H1 (cell line): ENCODE data around the gene RMDN2. TPM values are rescaled to one million over a fixed set of nuclear protein-coding genes. Genes with fewer than 3 reads are reported as not detected.

Source experiments
- CTCF ChIA-PET: fragments of 300-600 bp; sonication (Branson Sonifier 250); formaldehyde crosslinking; loops from one replicate; lab custom pipeline; 2021; ENCODE audit not compliant: partially characterized antibody; lab: Charles Lee
- POLR2A ChIA-PET: fragments of 300-600 bp; sonication (Branson Sonifier 250); formaldehyde crosslinking; loops from one replicate; lab custom pipeline; 2021; ENCODE audit warnings: inconsistent platforms; ENCODE audit not compliant: partially characterized antibody; lab: Charles Lee
- DNase-seq, 2 experiments: peaks; one replicate each; pipeline versions ENCODE4 v3.0.0 to v3.0.0-alpha.2; 2010 to 2022; ENCODE audit warnings: low spot score in 2 of 2, low read depth in 1 of 2, mixed read lengths in 1 of 2
- FAIRE-seq: peaks from 2 replicates; lab custom pipeline; 2011; peaks lifted over from hg19 to GRCh38; lab: Jason Lieb, UNC
- H2AFZ ChIP-seq: 2 replicates; pipeline ENCODE4 v1.8.1; 2012; ENCODE audit warnings: low read length, inconsistent platforms
- H2AK5ac ChIP-seq: 2 replicates; pipeline ENCODE4 v1.6.1; 2013; ENCODE audit warnings: low read depth, low read length
- H2BK120ac ChIP-seq: replicated peaks from 2 replicates; pipeline ENCODE3; 2013; ENCODE audit warnings: low read depth, low read length, inconsistent platforms
- H2BK12ac ChIP-seq: 2 replicates; pipeline ENCODE4 v1.6.1; 2013; ENCODE audit warnings: low read depth, low read length
- H2BK15ac ChIP-seq: 2 replicates; pipeline ENCODE4 v1.6.1; 2013; ENCODE audit warnings: low read length
- H2BK20ac ChIP-seq: 2 replicates; pipeline ENCODE4 v1.6.1; 2013; ENCODE audit warnings: low read length
- H2BK5ac ChIP-seq: 2 replicates; pipeline ENCODE4 v1.6.1; 2013; ENCODE audit warnings: low read depth, low read length
- H3K14ac ChIP-seq: 2 replicates; pipeline ENCODE4 v1.6.1; 2013; ENCODE audit warnings: inconsistent platforms; ENCODE audit not compliant: insufficient read length
- H3K18ac ChIP-seq: 2 replicates; pipeline ENCODE4 v1.6.1; 2013; ENCODE audit warnings: low read length; ENCODE audit errors: extremely low read depth
- H3K23ac ChIP-seq: 2 replicates; pipeline ENCODE4 v1.6.1; 2013; ENCODE audit warnings: inconsistent platforms; ENCODE audit not compliant: insufficient read length
- H3K23me2 ChIP-seq: 2 replicates; pipeline ENCODE4 v1.6.1; 2013; ENCODE audit warnings: low read depth, low read length
- H3K27ac ChIP-seq: 2 replicates; pipeline ENCODE4 v1.6.1; 2011; ENCODE audit warnings: low read depth, low read length, inconsistent platforms
- H3K27me3 ChIP-seq, 4 experiments: replicated peaks in 1 of 4; 1 replicate in 1 of 4; 2 replicates in 3 of 4; pipeline versions ENCODE4 v1.6.1 to v1.8.1; 2011 to 2013; ENCODE audit warnings: low read length in 3 of 4, mild to moderate bottlenecking in 3 of 4, inconsistent platforms in 2 of 4, mixed read lengths in 2 of 4, moderate library complexity in 1 of 4; ENCODE audit not compliant: control insufficient read depth in 3 of 4, insufficient read depth in 3 of 4; ENCODE audit errors: extremely low read depth in 1 of 4
- H3K36me3 ChIP-seq, 4 experiments: 2 replicates each; pipeline versions ENCODE4 v1.6.1 to v1.8.1; 2011 to 2013; ENCODE audit warnings: mild to moderate bottlenecking in 4 of 4, low read length in 3 of 4, moderate library complexity in 2 of 4, control low read depth in 1 of 4, inconsistent platforms in 1 of 4; ENCODE audit not compliant: insufficient read depth in 4 of 4, control insufficient read depth in 2 of 4
- H3K4ac ChIP-seq: replicated peaks from 2 replicates; pipeline ENCODE3; 2013; ENCODE audit warnings: low read length, low read depth, mixed read lengths, inconsistent platforms; ENCODE audit not compliant: insufficient read length
- H3K4me1 ChIP-seq, 4 experiments: replicated peaks in 1 of 4; 1 replicate in 1 of 4; 2 replicates in 3 of 4; pipeline versions ENCODE4 v1.6.1 to v1.8.1; 2011 to 2013; ENCODE audit warnings: low read length in 3 of 4, inconsistent platforms in 2 of 4, mixed read lengths in 1 of 4; ENCODE audit not compliant: insufficient read depth in 4 of 4, control insufficient read depth in 3 of 4
- H3K4me2 ChIP-seq, 2 experiments: 2 replicates each; pipeline versions ENCODE4 v1.6.1 to v1.8.1; 2011 to 2013; ENCODE audit warnings: low read depth in 2 of 2, low read length in 2 of 2, control low read depth in 1 of 2, inconsistent platforms in 1 of 2, mild to moderate bottlenecking in 1 of 2; ENCODE audit not compliant: insufficient read depth in 1 of 2
- H3K4me3 ChIP-seq, 4 experiments: fragments of 200-600, 300-600 bp in 1 of 4; sonication (generic), shearing (Covaris generic), sonication (Bioruptor Twin) in 1 of 4; 2 replicates each; pipeline versions ENCODE4 v1.5.1 to v1.8.1; 2011 to 2016; ENCODE audit warnings: low read length in 4 of 4, low read depth in 3 of 4, control low read depth in 2 of 4, inconsistent platforms in 2 of 4, mild to moderate bottlenecking in 2 of 4, mixed read lengths in 1 of 4, moderate library complexity in 1 of 4; ENCODE audit not compliant: insufficient read depth in 2 of 4; ENCODE audit errors: extremely low read depth in 1 of 4
- H3K56ac ChIP-seq: replicated peaks from 2 replicates; pipeline ENCODE3; 2013; ENCODE audit warnings: low read depth, mild to moderate bottlenecking, mixed read lengths, low read length, inconsistent platforms; ENCODE audit not compliant: insufficient read length
- H3K79me1 ChIP-seq: 2 replicates; pipeline ENCODE4 v1.6.1; 2013; ENCODE audit warnings: low read depth, low read length, control low read depth
- H3K79me2 ChIP-seq, 2 experiments: 2 replicates each; pipeline versions ENCODE4 v1.6.1 to v1.8.1; 2012 to 2013; ENCODE audit warnings: low read length in 2 of 2, mild to moderate bottlenecking in 2 of 2, inconsistent platforms in 1 of 2; ENCODE audit not compliant: insufficient read depth in 2 of 2, control insufficient read depth in 1 of 2
- H3K9ac ChIP-seq, 4 experiments: replicated peaks in 1 of 4; 1 replicate in 1 of 4; 2 replicates in 3 of 4; pipeline versions ENCODE4 v1.6.1 to v1.8.1; 2011 to 2013; ENCODE audit warnings: low read depth in 3 of 4, low read length in 3 of 4, control low read depth in 2 of 4, mild to moderate bottlenecking in 2 of 4, moderate library complexity in 2 of 4, inconsistent platforms in 1 of 4; ENCODE audit errors: extremely low read depth in 1 of 4
- H3K9me3 ChIP-seq, 2 experiments: 2 replicates each; pipeline versions ENCODE4 v1.6.1 to v1.8.1; 2012 to 2013; ENCODE audit warnings: mild to moderate bottlenecking in 2 of 2, moderate library complexity in 2 of 2, control low read depth in 1 of 2, inconsistent platforms in 1 of 2, low read depth in 1 of 2, low read length in 1 of 2, mixed read lengths in 1 of 2; ENCODE audit not compliant: insufficient read depth in 2 of 2
- H4K20me1 ChIP-seq, 2 experiments: replicated peaks in 1 of 2; 2 replicates each; pipeline versions ENCODE3 to v1.8.1; 2011 to 2013; ENCODE audit warnings: inconsistent platforms in 2 of 2, low read length in 2 of 2, mild to moderate bottlenecking in 1 of 2; ENCODE audit not compliant: insufficient read depth in 2 of 2, control insufficient read depth in 1 of 2
- H4K5ac ChIP-seq: 2 replicates; pipeline ENCODE4 v1.6.1; 2013; ENCODE audit warnings: low read length, low read depth, mixed read lengths, inconsistent platforms; ENCODE audit not compliant: insufficient read length
- H4K8ac ChIP-seq: 2 replicates; pipeline ENCODE4 v1.8.0; 2013; ENCODE audit warnings: mild to moderate bottlenecking, moderate library complexity, low read length, inconsistent platforms; ENCODE audit not compliant: insufficient read depth; ENCODE audit errors: extremely low read depth
- H4K91ac ChIP-seq: replicated peaks from 2 replicates; pipeline ENCODE3; 2013; ENCODE audit warnings: low read length, mixed read lengths, inconsistent platforms; ENCODE audit not compliant: insufficient read length
- CHD2 ChIP-seq: IDR thresholded peaks from 2 replicates; pipeline ENCODE4 v1.6.1; 2012; ENCODE audit warnings: low read length, improper control_type of control experiment
- JUN ChIP-seq: IDR thresholded peaks from 2 replicates; pipeline ENCODE4 v1.6.1; 2011; ENCODE audit warnings: low read depth, mild to moderate bottlenecking, improper control_type of control experiment, low read length
- POLR2AphosphoS5 ChIP-seq: IDR thresholded peaks from 2 replicates; pipeline ENCODE4 v1.6.1; 2011; ENCODE audit warnings: low read depth, low read length
- SIN3A ChIP-seq, 2 experiments: IDR thresholded peaks in 1 of 2; conservative IDR thresholded peaks in 1 of 2; 2 replicates each; pipeline ENCODE4 v1.6.1; 2011 to 2012; ENCODE audit warnings: low read length in 2 of 2, improper control_type of control experiment in 1 of 2, low read depth in 1 of 2, mild to moderate bottlenecking in 1 of 2
- TEAD4 ChIP-seq: IDR thresholded peaks from 2 replicates; pipeline ENCODE4 v1.6.1; 2012; ENCODE audit warnings: low read depth, low read length, inconsistent platforms, mixed read lengths
- WGBS, 2 experiments: shearing (Covaris generic) in 1 of 2; methylation state at CpG; one replicate each; pipeline versions ENCODE4 v1.1.6 to v1.1.7; 2013 to 2015; ENCODE audit warnings: low lambda C conversion rate in 2 of 2, mixed read lengths in 2 of 2, inconsistent platforms in 1 of 2, low coverage in 1 of 2, missing lambda C conversion rate in 1 of 2; ENCODE audit not compliant: insufficient replicate concordance in 2 of 2, insufficient coverage in 1 of 2, insufficient read length in 1 of 2; ENCODE audit errors: extremely low coverage in 1 of 2, missing lambda C conversion rate in 1 of 2; 5-methylcytosine and 5-hydroxymethylcytosine counted together
- polyA plus RNA-seq, 7 experiments: library from polyadenylated mRNA; depleted of rRNA in 3 of 7; stranded (reverse) in 5 of 7; unstranded in 2 of 7; fragments of >200 nt in 5 of 7; fragments of 200-250 nt in 2 of 7; gene quantifications; 1 replicate in 5 of 7; 2 replicates in 1 of 7; 4 replicates in 1 of 7; pipeline versions ENCODE4 v1.2.1 to v1.2.3, GENCODE V29; 2011 to 2013; ENCODE audit warnings: missing spikeins in 2 of 7, mixed read lengths in 2 of 7
- total RNA-seq: library from RNA; stranded (reverse); fragmentation: NEBNext Ultra II Directional; extraction: Animal tissue kit (Norgen Biotek cat#: 25700); gene quantifications from 2 replicates; pipeline ENCODE4 v1.2.1, GENCODE V29; 2021
- TF ChIP-seq, protein P1 (sequence below): IDR thresholded peaks from 2 replicates; pipeline ENCODE4 v1.6.1; 2012; ENCODE audit warnings: low read length, inconsistent platforms

RMDN2 gene
- total and polyA plus RNA-seq, 2 of the 8 experiments (the other 6 are each of a cell fraction or from before 2014, with no cell fraction given) = 0.53 to 3.0 TPM

DNA sequence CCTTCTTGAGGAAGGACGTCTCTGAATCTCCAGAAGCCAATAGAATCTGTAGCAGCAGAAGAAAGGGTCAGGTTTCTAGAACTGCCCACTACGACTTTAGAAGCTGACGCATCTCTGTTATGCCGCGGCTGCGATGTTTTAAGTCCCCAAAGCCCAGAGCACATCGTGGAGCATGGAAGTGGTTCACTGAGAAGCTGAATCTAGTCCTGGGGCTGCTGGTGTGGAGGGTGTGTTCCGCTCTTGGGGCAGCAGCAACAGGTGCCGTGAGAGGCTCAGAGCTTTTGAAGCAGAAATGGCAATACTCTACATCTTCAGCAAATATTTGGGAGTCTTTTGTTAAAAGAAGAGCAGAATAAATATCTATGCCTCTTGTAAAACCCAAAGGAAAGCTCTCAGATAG lies 48.9 kb upstream of the RMDN2 start:
- WGBS, 2 experiments = 84% methylated on average over 9 of the region's 9 CpGs; no CpG with 5 or more reads in 1 of the 2 experiments
- Histone ChIP-seq H2BK12ac (0 out of 2 replicates have a peak overlapping the region, but pooled peaks have one; percentile 7), H2BK20ac (no peak overlapping the region), H3K36me3 (no peaks in the 10 kb centered on the region), H3K9ac (no peak overlapping the region), H2AFZ (no peak overlapping the region), H2BK15ac (no peak overlapping the region), H4K8ac (no peak overlapping the region), H3K23me2 (no peaks in the 10 kb centered on the region; the same call in 1 of the 2 replicates), H3K18ac (no peak overlapping the region), H3K4me3 (no peak overlapping the region), H3K4ac (no peak overlapping the region), H3K4me1 (peaks cover under 1 to 6% (median 1%) of the 10 kb centered on the region in 4 experiments; a peak in 5 of 7 replicates), H3K56ac (no peak overlapping the region), H3K79me1 (no peaks in the 10 kb centered on the region), H2AK5ac (no peak overlapping the region), H3K14ac (no peak overlapping the region), H3K79me2 (no peaks in the 10 kb centered on the region), H2BK5ac (no peak overlapping the region), H2BK120ac (no peak overlapping the region), H3K9me3 (no peaks in the 10 kb centered on the region), H4K5ac (no peak overlapping the region), H4K91ac (no peak overlapping the region), H3K27ac (no peak overlapping the region), H4K20me1 (no peaks in the 10 kb centered on the region), H3K4me2 (no peak overlapping the region), H3K23ac (no peak overlapping the region), H3K27me3 (no peaks in the 10 kb centered on the region)
- ChIA-PET CTCF (interaction anchor here (0.8 to 12.7 kb wide), 31 partner anchors 9 to 549 kb away, joined by 3 to 192 read pairs (median 5); no protein-coding TSS in a partner anchor), POLR2A (no interaction called here)
- no peak for DNase-seq
- FAIRE-seq = no peak
- TF ChIP-seq TEAD4 (no peak), JUN (no peak), CHD2 (no peak), POLR2AphosphoS5 (no peak), SIN3A (conservative IDR thresholded peaks at IDR 0.05 in 1 of 2, IDR thresholded peaks at IDR 0.05 in 1 of 2; ENCODE audit: low read depth in 1 of 2, low read length in 2 of 2) (no peak)
- TF ChIP-seq, protein P1, sequence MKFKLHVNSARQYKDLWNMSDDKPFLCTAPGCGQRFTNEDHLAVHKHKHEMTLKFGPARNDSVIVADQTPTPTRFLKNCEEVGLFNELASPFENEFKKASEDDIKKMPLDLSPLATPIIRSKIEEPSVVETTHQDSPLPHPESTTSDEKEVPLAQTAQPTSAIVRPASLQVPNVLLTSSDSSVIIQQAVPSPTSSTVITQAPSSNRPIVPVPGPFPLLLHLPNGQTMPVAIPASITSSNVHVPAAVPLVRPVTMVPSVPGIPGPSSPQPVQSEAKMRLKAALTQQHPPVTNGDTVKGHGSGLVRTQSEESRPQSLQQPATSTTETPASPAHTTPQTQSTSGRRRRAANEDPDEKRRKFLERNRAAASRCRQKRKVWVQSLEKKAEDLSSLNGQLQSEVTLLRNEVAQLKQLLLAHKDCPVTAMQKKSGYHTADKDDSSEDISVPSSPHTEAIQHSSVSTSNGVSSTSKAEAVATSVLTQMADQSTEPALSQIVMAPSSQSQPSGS = no peak
